Endothelial cell of umbilical vein (primary cell): ENCODE data around the gene UQCC2. TPM values are rescaled to one million over a fixed set of nuclear protein-coding genes. Genes with fewer than 3 reads are reported as not detected.

Source experiments
- BruUV-seq: library from RNA; stranded (reverse); fragments of 400-500 nt; replicated peaks from 2 replicates; lab custom pipeline; 2021; lab: Mats Ljungman, UMichigan
- CTCF ChIA-PET: fragments of 300-600, 350-600 bp; sonication (Branson Sonifier 250); formaldehyde crosslinking; loops from one replicate; lab custom pipeline; 2021; ENCODE audit warnings: antibody characterized with exemption, inconsistent platforms; lab: Charles Lee
- POLR2A ChIA-PET: fragments of 300-600, 350-600 bp; sonication (Branson Sonifier 250); formaldehyde crosslinking; loops from one replicate; lab custom pipeline; 2021; ENCODE audit warnings: antibody characterized with exemption, inconsistent platforms; lab: Charles Lee
- DNase-seq: peaks from one replicate; pipeline ENCODE4 v3.0.0-alpha.2; 2011; ENCODE audit warnings: low read depth, low spot score
- FAIRE-seq: peaks from 2 replicates; lab custom pipeline; 2011; peaks lifted over from hg19 to GRCh38; lab: Jason Lieb, UNC
- H2AFZ ChIP-seq: 2 replicates; pipeline ENCODE4 v1.6.0; 2012; ENCODE audit warnings: low read depth, low read length, control low read depth, inconsistent platforms
- H3K27ac ChIP-seq: 2 replicates; pipeline ENCODE4 v1.5.1; 2011; ENCODE audit warnings: low read depth, mild to moderate bottlenecking, control low read depth, low read length, moderate library complexity; ENCODE audit not compliant: insufficient read depth
- H3K27me3 ChIP-seq, 2 experiments: 2 replicates each; pipeline versions ENCODE4 v1.6.0 to v1.6.1; 2011; ENCODE audit warnings: low read length in 2 of 2, mixed read lengths in 1 of 2; ENCODE audit not compliant: control insufficient read depth in 2 of 2, insufficient read depth in 2 of 2
- H3K36me3 ChIP-seq, 2 experiments: 2 replicates in 1 of 2; 3 replicates in 1 of 2; pipeline ENCODE4 v1.5.1; 2011; ENCODE audit warnings: low read length in 2 of 2, mild to moderate bottlenecking in 1 of 2, moderate library complexity in 1 of 2; ENCODE audit not compliant: control insufficient read depth in 2 of 2, insufficient read depth in 2 of 2; ENCODE audit errors: extremely low read depth in 1 of 2
- H3K4me1 ChIP-seq: 3 replicates; pipeline ENCODE4 v1.5.1; 2011; ENCODE audit warnings: mild to moderate bottlenecking, low read length; ENCODE audit not compliant: control insufficient read depth, insufficient read depth; ENCODE audit errors: extremely low read depth
- H3K4me2 ChIP-seq: 2 replicates; pipeline ENCODE4 v1.6.1; 2011; ENCODE audit warnings: low read length, control low read depth, mixed read lengths; ENCODE audit not compliant: insufficient read depth
- H3K4me3 ChIP-seq, 3 experiments: fragments of 200-600 bp in 1 of 3; sonication (generic), shearing (Covaris generic) in 1 of 3; replicated peaks in 1 of 3; 2 replicates each; pipeline ENCODE4 v1.5.1; 2011 to 2016; ENCODE audit warnings: control low read depth in 3 of 3, low read length in 3 of 3, mild to moderate bottlenecking in 2 of 3, inconsistent platforms in 1 of 3, low read depth in 1 of 3, moderate library complexity in 1 of 3; ENCODE audit not compliant: insufficient read depth in 1 of 3
- H3K79me2 ChIP-seq: 2 replicates; pipeline ENCODE4 v1.6.0; 2012; ENCODE audit warnings: low read length, inconsistent platforms; ENCODE audit not compliant: control insufficient read depth, insufficient read depth
- H3K9ac ChIP-seq: replicated peaks from 2 replicates; pipeline ENCODE3; 2011; ENCODE audit warnings: low read length, control low read depth; ENCODE audit not compliant: insufficient read depth; ENCODE audit errors: extremely low read depth
- H3K9me1 ChIP-seq: replicated peaks from 3 replicates; pipeline ENCODE4 v1.6.0; 2011; ENCODE audit warnings: mild to moderate bottlenecking, low read length; ENCODE audit not compliant: control insufficient read depth, insufficient read depth; ENCODE audit errors: extremely low read depth
- H3K9me3 ChIP-seq: replicated peaks from 2 replicates; pipeline ENCODE4 v1.5.1; 2012; ENCODE audit warnings: low read length, inconsistent platforms; ENCODE audit not compliant: control insufficient read depth, insufficient read depth
- H4K20me1 ChIP-seq: replicated peaks from 2 replicates; pipeline ENCODE3; 2011; ENCODE audit warnings: mild to moderate bottlenecking, low read length; ENCODE audit not compliant: control insufficient read depth, insufficient read depth; ENCODE audit errors: extremely low read depth
- EZH2 ChIP-seq: IDR thresholded peaks from 2 replicates; pipeline ENCODE4 v1.6.1; 2012; ENCODE audit warnings: borderline replicate concordance, low read depth, mild to moderate bottlenecking, moderate library complexity, low read length, inconsistent platforms; ENCODE audit not compliant: severe bottlenecking
- FOS ChIP-seq: IDR thresholded peaks from 2 replicates; pipeline ENCODE4 v1.6.1; 2011; ENCODE audit warnings: mild to moderate bottlenecking, low read length, moderate library complexity, borderline replicate concordance; ENCODE audit not compliant: insufficient read depth
- GATA2 ChIP-seq: IDR thresholded peaks from 2 replicates; pipeline ENCODE4 v1.7.0; 2011; ENCODE audit warnings: low read depth, mild to moderate bottlenecking, moderate library complexity, mixed read lengths, low read length; ENCODE audit not compliant: insufficient read length, insufficient read depth
- MYC ChIP-seq: IDR thresholded peaks from one replicate; pipeline ENCODE4 v1.6.1; 2011; ENCODE audit warnings: mild to moderate bottlenecking, low read depth, low read length
- POLR2A ChIP-seq: IDR thresholded peaks from 2 replicates; pipeline ENCODE4 v1.6.1; 2012; ENCODE audit warnings: low read depth, mild to moderate bottlenecking, control low read depth, low read length
- POLR2AphosphoS5 ChIP-seq: IDR thresholded peaks from 2 replicates; pipeline ENCODE4 v1.6.1; 2012; ENCODE audit warnings: low read depth, mild to moderate bottlenecking, control low read depth, low read length, moderate library complexity; ENCODE audit not compliant: insufficient read depth
- dilution Hi-C: fragments of 300-500 bp; cut with MboI; formaldehyde crosslinking; loops from one replicate; pipeline ENCODE4 v1.15.0; 2019; ENCODE audit warnings: low sequenced_read_pairs; ENCODE audit not compliant: extremely low pct_ligation_motif_present
- intact Hi-C: fragments of 100-400 bp; cut with micrococcal nuclease; formaldehyde crosslinking; loops from one replicate; pipeline ENCODE4 v1.10.0; 2022
- polyA plus RNA-seq, 4 experiments: library from polyadenylated mRNA; depleted of rRNA in 3 of 4; stranded (reverse) in 3 of 4; unstranded in 1 of 4; fragments of >200 nt; gene quantifications; 2 replicates each; pipeline versions ENCODE4 v1.2.1 to v1.2.3, GENCODE V29; 2011 to 2012; ENCODE audit warnings: missing spikeins in 1 of 4
- total RNA-seq: library from RNA; stranded (reverse); gene quantifications from 2 replicates; pipeline ENCODE4 v1.2.3, GENCODE V29; 2021
- TF ChIP-seq, protein P1 (sequence below): IDR thresholded peaks from 2 replicates; pipeline ENCODE4 v1.6.1; 2011; ENCODE audit not compliant: insufficient read depth, insufficient read length
- TF ChIP-seq, protein P2 (sequence below), 2 donors: IDR thresholded peaks; 1 replicate in 1 of 2; 2 replicates in 1 of 2; pipeline ENCODE4 v1.5.1; 2011; ENCODE audit warnings: low read length in 2 of 2, mild to moderate bottlenecking in 2 of 2, moderate library complexity in 2 of 2, control low read depth in 1 of 2, inconsistent platforms in 1 of 2, low read depth in 1 of 2; ENCODE audit not compliant: insufficient read depth in 1 of 2; ENCODE audit errors: extremely low read depth in 1 of 2

The UQCC2 gene
- total and polyA plus RNA-seq, 2 donors (not counting 3 experiments of a cell fraction or from before 2014, with no cell fraction given) = 46.3 to 95.3 TPM

DNA sequence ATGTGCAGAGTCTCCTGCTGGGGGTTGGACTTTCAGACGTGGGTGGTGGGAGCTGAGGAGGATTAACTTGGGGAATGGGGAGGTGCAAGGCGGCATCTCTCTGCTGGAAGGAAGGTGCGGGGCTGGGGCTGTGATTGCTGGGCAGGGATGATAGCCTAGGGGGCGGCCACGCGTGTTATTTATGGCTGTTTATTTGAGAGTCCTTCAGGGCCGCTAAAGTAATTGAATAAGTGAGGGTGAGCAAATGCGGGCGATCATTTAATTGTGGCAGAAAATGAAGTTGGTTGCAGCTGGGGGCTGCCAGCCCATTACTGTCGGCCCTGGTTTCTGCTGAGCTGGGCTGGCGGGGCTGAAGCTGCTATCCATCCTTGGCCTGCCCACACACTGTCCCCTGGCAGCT lies 42.7 kb upstream of the UQCC2 start:
- no peak for FAIRE-seq
- CTCF ChIA-PET = no interaction called here
- Histone ChIP-seq H3K36me3 (no peaks in the 10 kb centered on the region), H3K4me1 (no peaks in the 10 kb centered on the region), H3K27me3 (no peaks in the 10 kb centered on the region), H3K9ac (no peak overlapping the region), H3K4me3 (no peak overlapping the region), H3K79me2 (no peaks in the 10 kb centered on the region), H3K9me1 (no peaks in the 10 kb centered on the region), H3K27ac (no peak overlapping the region), H4K20me1 (no peaks in the 10 kb centered on the region), H2AFZ (no peak overlapping the region), H3K9me3 (no peaks in the 10 kb centered on the region), H3K4me2 (no peak overlapping the region)
- no TSS peak for BruUV-seq
- POLR2A ChIA-PET = interaction anchor here (0.6 kb wide), 1 partner anchor 661 kb away, joined by 6 read pairs; no protein-coding TSS in a partner anchor
- DNase-seq = no peak
- dilution Hi-C loops (no loop called here), intact Hi-C loops (no loop called here)
- TF ChIP-seq, protein P1, sequence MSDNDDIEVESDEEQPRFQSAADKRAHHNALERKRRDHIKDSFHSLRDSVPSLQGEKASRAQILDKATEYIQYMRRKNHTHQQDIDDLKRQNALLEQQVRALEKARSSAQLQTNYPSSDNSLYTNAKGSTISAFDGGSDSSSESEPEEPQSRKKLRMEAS = no peak
- TF ChIP-seq POLR2A = no peak

DNA sequence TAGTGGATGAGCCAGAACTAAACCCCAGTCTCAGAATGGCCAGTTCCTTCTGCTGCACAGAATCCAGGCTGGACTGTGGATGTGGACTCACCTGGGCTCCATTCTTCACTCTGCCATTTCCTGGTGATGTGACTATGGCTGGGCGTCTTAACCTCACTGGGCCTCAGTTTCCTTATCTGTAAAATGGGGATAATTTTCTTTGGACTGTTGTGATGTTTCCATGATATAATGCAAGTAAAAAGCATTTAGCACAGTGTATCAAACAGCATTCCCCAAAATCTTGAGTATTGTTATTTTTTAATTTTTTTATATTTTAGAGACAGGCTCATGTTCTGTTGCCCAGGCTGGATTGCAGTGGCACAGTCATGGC lies 41.1 kb upstream of the UQCC2 start:
- Histone ChIP-seq H3K27ac (no peak overlapping the region), H3K27me3 (peaks cover 0 to 2% of the 10 kb centered on the region in 2 experiments), H3K4me1 (no peaks in the 10 kb centered on the region), H2AFZ (no peak overlapping the region), H3K9me1 (no peaks in the 10 kb centered on the region), H3K9ac (no peak overlapping the region), H3K9me3 (no peaks in the 10 kb centered on the region), H3K79me2 (no peaks in the 10 kb centered on the region), H3K4me2 (no peak overlapping the region), H3K36me3 (no peaks in the 10 kb centered on the region), H4K20me1 (no peaks in the 10 kb centered on the region), H3K4me3 (no peak overlapping the region)
- POLR2A ChIA-PET = no interaction called here
- intact Hi-C loops (no loop called here), dilution Hi-C loops (no loop called here)
- CTCF ChIA-PET = interaction anchor here (1.5 kb wide), 1 partner anchor 8 kb away, joined by 4 read pairs; no protein-coding TSS in a partner anchor
- BruUV-seq = no TSS peak
- TF ChIP-seq POLR2A = no peak
- TF ChIP-seq, protein P2, sequence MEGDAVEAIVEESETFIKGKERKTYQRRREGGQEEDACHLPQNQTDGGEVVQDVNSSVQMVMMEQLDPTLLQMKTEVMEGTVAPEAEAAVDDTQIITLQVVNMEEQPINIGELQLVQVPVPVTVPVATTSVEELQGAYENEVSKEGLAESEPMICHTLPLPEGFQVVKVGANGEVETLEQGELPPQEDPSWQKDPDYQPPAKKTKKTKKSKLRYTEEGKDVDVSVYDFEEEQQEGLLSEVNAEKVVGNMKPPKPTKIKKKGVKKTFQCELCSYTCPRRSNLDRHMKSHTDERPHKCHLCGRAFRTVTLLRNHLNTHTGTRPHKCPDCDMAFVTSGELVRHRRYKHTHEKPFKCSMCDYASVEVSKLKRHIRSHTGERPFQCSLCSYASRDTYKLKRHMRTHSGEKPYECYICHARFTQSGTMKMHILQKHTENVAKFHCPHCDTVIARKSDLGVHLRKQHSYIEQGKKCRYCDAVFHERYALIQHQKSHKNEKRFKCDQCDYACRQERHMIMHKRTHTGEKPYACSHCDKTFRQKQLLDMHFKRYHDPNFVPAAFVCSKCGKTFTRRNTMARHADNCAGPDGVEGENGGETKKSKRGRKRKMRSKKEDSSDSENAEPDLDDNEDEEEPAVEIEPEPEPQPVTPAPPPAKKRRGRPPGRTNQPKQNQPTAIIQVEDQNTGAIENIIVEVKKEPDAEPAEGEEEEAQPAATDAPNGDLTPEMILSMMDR (IDR thresholded peaks at IDR 0.05; ENCODE audit: extremely low read depth in 1 of 2, insufficient read depth in 1 of 2, low read depth in 1 of 2, low read length in 2 of 2) = no peak
- no peak for TF ChIP-seq GATA2
- TF ChIP-seq FOS = no peak
- TF ChIP-seq MYC = no peak
- no peak for TF ChIP-seq POLR2AphosphoS5
- no peak for TF ChIP-seq EZH2
- no peak for FAIRE-seq
- no peak for DNase-seq
